A673 (cell line): Measurements from ENCODE around the gene TRAM2.

Experiments
- EZH2 ChIP-seq: fragments of 200-600 bp; sonication (generic); IDR thresholded peaks from 2 replicates; pipeline ENCODE4 v1.6.1; 2017; ENCODE audit warnings: borderline replicate concordance, low read depth, mild to moderate bottlenecking, mixed read lengths, antibody characterized with exemption, low read length; ENCODE audit not compliant: poor library complexity, severe bottlenecking
- TF ChIP-seq, protein P1 (sequence below): fragments of 300-800, 200-600 bp; sonication (generic); conservative IDR thresholded peaks from 2 replicates; pipeline ENCODE4 v1.5.1; 2017; ENCODE audit warnings: low read depth, mild to moderate bottlenecking, antibody characterized with exemption, low read length, moderate library complexity, mixed read lengths

DNA sequence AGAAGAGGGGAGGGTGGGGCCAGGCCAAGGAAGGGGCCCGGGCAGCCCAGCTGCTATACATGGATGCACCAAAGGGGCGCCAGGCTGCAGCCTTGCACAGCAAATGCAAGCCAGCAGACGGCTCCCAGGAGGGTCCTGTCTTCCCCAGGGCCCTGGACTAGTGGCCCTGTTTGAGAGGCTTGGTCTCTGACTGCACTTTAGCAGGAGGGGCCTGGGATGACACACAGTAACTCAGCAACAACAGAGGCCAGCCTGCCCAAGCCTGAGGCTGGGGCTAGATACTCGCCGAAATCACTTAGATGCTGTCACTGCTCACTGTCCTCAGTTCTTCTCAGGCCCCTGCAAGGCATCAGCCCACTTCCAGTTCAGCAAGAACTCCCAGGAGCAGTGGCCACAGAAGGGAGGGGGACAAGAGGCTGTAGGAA, 73.5 kb downstream of the TRAM2 start:
- TF ChIP-seq, protein P1, sequence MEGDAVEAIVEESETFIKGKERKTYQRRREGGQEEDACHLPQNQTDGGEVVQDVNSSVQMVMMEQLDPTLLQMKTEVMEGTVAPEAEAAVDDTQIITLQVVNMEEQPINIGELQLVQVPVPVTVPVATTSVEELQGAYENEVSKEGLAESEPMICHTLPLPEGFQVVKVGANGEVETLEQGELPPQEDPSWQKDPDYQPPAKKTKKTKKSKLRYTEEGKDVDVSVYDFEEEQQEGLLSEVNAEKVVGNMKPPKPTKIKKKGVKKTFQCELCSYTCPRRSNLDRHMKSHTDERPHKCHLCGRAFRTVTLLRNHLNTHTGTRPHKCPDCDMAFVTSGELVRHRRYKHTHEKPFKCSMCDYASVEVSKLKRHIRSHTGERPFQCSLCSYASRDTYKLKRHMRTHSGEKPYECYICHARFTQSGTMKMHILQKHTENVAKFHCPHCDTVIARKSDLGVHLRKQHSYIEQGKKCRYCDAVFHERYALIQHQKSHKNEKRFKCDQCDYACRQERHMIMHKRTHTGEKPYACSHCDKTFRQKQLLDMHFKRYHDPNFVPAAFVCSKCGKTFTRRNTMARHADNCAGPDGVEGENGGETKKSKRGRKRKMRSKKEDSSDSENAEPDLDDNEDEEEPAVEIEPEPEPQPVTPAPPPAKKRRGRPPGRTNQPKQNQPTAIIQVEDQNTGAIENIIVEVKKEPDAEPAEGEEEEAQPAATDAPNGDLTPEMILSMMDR, result no peak
- TF ChIP-seq EZH2, result no peak
